ENCODE data around the gene SLC35A2.

- TF ChIP-seq EZH2 (IDR thresholded peaks at IDR 0.05; ENCODE audit: borderline replicate concordance) (no peak), CTCF (IDR thresholded peaks at IDR 0.05; ENCODE audit: poor library complexity) (no peak), EZH2phosphoT487 (IDR thresholded peaks at IDR 0.05; ENCODE audit: low read depth, severe bottlenecking, unreplicated experiment) (no peak)
These were observed 45.4 kb upstream of the SLC35A2 start for GRCh38 chrX:48956728-48957414.
